HFFc6 (cell line): ENCODE data around the gene SLC5A1. TPM values are rescaled to one million over a fixed set of nuclear protein-coding genes. Genes with fewer than 3 reads are reported as not detected.
A peak's percentile ranks its signal among the peaks of the same experiment; 100 is the strongest.

Experiments
- DNase-seq: peaks from one replicate; pipeline ENCODE4 v3.0.0-alpha.2; 2018
- H3K27ac Mint-ChIP-seq: 2 replicates; pipeline ENCODE4 v1.8.0; 2020; ENCODE audit warnings: mild to moderate bottlenecking, mixed read lengths
- H3K27me3 Mint-ChIP-seq: 2 replicates; pipeline ENCODE4 v1.8.0; 2021; ENCODE audit warnings: mild to moderate bottlenecking, moderate library complexity, mixed read lengths; ENCODE audit not compliant: insufficient read depth
- H3K36me3 Mint-ChIP-seq: 2 replicates; pipeline ENCODE4 v1.8.0; 2021; ENCODE audit warnings: low read depth, mixed read lengths
- H3K4me1 Mint-ChIP-seq: 2 replicates; pipeline ENCODE4 v1.8.0; 2020; ENCODE audit warnings: low read depth, mixed read lengths
- H3K4me3 Mint-ChIP-seq: 2 replicates; pipeline ENCODE4 v1.8.0; 2020; ENCODE audit warnings: mild to moderate bottlenecking, moderate library complexity, mixed read lengths
- H3K9me3 Mint-ChIP-seq: 2 replicates; pipeline ENCODE4 v1.8.0; 2020; ENCODE audit warnings: mild to moderate bottlenecking, mixed read lengths
- CTCF ChIP-seq: fragments of 200-600 bp; sonication (generic); IDR thresholded peaks from 2 replicates; pipeline ENCODE4 v1.5.0; 2021; ENCODE audit warnings: antibody characterized with exemption, mild to moderate bottlenecking
- total RNA-seq, 6 experiments: library from RNA; stranded (reverse); fragmentation: NEBNext Ultra II Directional; extraction: Animal tissue kit (Norgen Biotek cat#: 25700); gene quantifications; 2 replicates in 1 of 6; 3 replicates in 5 of 6; pipeline ENCODE4 v1.2.3, GENCODE V29; 2021

SLC5A1 gene
- total RNA-seq, 6 experiments from 2014 or later, result not detected

GRCh38 chr22:32013200-32013599 lies 29.9 kb upstream of the SLC5A1 start:
- peaks cover 15% of the 10 kb centered on the region for H3K9me3 Mint-ChIP-seq
- H3K4me1 Mint-ChIP-seq, result no peaks in the 10 kb centered on the region
- peaks cover 9% of the 10 kb centered on the region for H3K27me3 Mint-ChIP-seq
- no peak for TF ChIP-seq CTCF
- H3K4me3 Mint-ChIP-seq, result no peak overlapping the region
- no peak for DNase-seq
- H3K27ac Mint-ChIP-seq, result no peak overlapping the region
- peaks cover 7% of the 10 kb centered on the region for H3K36me3 Mint-ChIP-seq

- no peak for TF ChIP-seq CTCF
- peaks cover 15% of the 10 kb centered on the region for H3K4me1 Mint-ChIP-seq
- no peak overlapping the region for H3K4me3 Mint-ChIP-seq
- DNase-seq, result no peak
- H3K9me3 Mint-ChIP-seq, result peaks cover 15% of the 10 kb centered on the region
- H3K36me3 Mint-ChIP-seq, result peaks cover 7% of the 10 kb centered on the region
- H3K27me3 Mint-ChIP-seq, result peaks cover 9% of the 10 kb centered on the region
- H3K27ac Mint-ChIP-seq, result no peak overlapping the region
Observed at GRCh38 chr22:32016081-32016480, 27.0 kb upstream of the SLC5A1 start.

- H3K36me3 Mint-ChIP-seq, result peaks cover 7% of the 10 kb centered on the region
- no peak overlapping the region for H3K27ac Mint-ChIP-seq
- TF ChIP-seq CTCF, result no peak
- peaks cover 15% of the 10 kb centered on the region for H3K4me1 Mint-ChIP-seq
- DNase-seq, result no peak
- peaks cover 5% of the 10 kb centered on the region for H3K27me3 Mint-ChIP-seq
- H3K4me3 Mint-ChIP-seq, result no peak overlapping the region
- H3K9me3 Mint-ChIP-seq, result peaks cover 10% of the 10 kb centered on the region
Observed at GRCh38 chr22:32018056-32018455, 25.0 kb upstream of the SLC5A1 start.

- TF ChIP-seq CTCF, result no peak
- peak; percentile 78 for DNase-seq
- Mint-ChIP-seq H3K27ac (peak overlapping the region; percentile 20), H3K36me3 (no peaks in the 10 kb centered on the region), H3K27me3 (peaks cover 5% of the 10 kb centered on the region), H3K9me3 (no peaks in the 10 kb centered on the region), H3K4me3 (no peak overlapping the region), H3K4me1 (peaks cover 15% of the 10 kb centered on the region)
Observed at GRCh38 chr22:32020117-32020516, 22.9 kb upstream of the SLC5A1 start.

- no peak overlapping the region for H3K4me3 Mint-ChIP-seq
- H3K27ac Mint-ChIP-seq, result no peak overlapping the region
- TF ChIP-seq CTCF, result no peak
- H3K4me1 Mint-ChIP-seq, result peaks cover 15% of the 10 kb centered on the region
- H3K9me3 Mint-ChIP-seq, result no peaks in the 10 kb centered on the region
- H3K36me3 Mint-ChIP-seq, result no peaks in the 10 kb centered on the region
- no peak for DNase-seq
- peaks cover 11% of the 10 kb centered on the region for H3K27me3 Mint-ChIP-seq
Observed at GRCh38 chr22:32021716-32022115, 21.3 kb upstream of the SLC5A1 start.

- no peaks in the 10 kb centered on the region for H3K9me3 Mint-ChIP-seq
- H3K27ac Mint-ChIP-seq, result no peak overlapping the region
- H3K36me3 Mint-ChIP-seq, result no peaks in the 10 kb centered on the region
- H3K4me3 Mint-ChIP-seq, result no peak overlapping the region
- peaks cover 8% of the 10 kb centered on the region for H3K27me3 Mint-ChIP-seq
- no peak for TF ChIP-seq CTCF
- DNase-seq, result no peak
- H3K4me1 Mint-ChIP-seq, result peaks cover 15% of the 10 kb centered on the region
Observed at GRCh38 chr22:32023251-32023827, 19.7 kb upstream of the SLC5A1 start.
